GM21360 (cell line): ENCODE results near the gene PARP1.
"Not testable (repeated sequence)": the region's sequence is repeated elsewhere in the genome, so short reads cannot be mapped to it uniquely, and the experiment has no call there.

Experiments used
- ATAC-seq: cut with Tn5 transposase; IDR thresholded peaks from one replicate; pipeline ENCODE4 v1.9.1; 2021; ENCODE audit warnings: mild to moderate bottlenecking, moderate library complexity; ENCODE audit not compliant: unreplicated experiment

Gene PARP1

DNA sequence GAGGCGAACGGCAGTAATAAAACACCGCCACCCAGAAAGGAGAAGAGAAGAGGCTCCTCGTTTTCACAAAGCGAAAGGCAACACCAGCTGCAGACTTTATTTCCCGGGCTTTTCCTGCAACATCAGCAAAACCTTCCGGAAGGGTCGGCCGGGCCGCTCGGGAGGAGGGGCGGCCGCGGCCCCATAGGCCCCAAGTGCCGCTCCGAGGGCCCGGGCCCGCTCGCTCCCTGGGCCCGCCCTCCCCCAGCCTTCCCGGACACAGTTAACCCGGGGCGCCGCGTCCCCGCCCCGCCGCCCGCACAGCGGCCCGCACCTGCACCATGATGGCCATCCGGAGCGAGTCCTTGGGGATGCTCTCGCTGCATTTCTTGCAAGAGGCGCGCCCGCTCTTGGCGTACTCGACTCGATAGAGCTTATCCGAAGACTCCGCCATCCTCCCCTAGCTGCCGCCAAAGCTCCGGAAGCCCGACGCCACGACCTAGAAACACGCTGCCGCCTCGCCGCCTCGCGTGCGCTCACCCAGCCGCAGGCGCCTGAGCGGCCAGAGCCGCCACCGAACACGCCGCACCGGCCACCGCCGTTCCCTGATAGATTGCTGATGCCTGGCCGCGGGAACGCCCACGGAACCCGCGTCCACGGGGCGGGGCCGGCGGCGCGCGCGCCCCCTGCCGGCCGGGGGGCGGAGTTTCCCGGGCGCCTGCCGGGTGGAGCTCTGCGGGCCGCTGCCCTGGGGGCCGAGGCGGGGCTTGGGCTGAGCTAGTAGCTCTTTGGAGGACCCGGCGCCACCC is at the start of gene PARP1:
PARP1 (minus strand) TSS at position 597 of the 788 bp plus-strand sequence; CDS start at position 433, 164 bp downstream.
- ATAC-seq, result peak; percentile 70

DNA sequence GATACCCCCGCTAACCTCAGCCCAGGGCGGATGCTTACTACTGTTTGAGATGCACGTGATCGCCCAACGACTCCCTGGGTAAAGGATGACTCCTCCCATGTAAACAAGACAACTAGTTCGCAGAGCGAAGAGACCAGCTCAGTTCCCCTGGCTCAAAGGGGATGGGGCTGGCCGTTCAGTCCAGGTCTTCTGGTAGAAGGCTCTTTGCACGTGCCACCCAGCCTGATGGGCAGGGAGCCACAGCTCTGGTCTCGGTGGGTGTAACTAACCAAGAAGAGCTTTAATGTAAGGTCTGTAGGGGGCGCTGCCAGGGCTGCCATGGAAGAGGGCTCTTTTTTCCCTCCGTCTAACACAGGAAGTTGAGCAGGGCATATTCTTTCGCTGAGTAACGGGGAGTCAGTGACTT is 49.4 kb upstream of the PARP1 start:
- no peak for ATAC-seq

DNA sequence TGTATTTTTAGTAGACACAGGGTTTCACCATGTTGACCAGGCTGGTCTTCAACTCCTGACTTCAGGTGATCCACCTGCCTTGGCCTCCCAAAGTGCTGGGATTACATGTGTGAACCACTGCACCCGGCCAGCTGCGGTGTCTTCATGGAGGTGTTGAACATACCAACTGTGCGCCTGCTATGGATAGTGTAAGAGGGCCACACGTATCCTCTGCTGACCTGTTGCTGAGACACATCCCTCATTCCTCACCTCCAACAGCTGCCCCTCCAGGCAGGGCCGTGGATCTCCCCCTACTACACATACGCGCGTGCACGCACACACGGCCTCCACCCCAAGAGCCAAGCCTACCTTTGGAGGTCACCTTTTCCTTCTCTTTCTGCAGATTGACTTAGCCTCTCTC is 48.0 kb upstream of the PARP1 start:
- ATAC-seq, result no peak

DNA sequence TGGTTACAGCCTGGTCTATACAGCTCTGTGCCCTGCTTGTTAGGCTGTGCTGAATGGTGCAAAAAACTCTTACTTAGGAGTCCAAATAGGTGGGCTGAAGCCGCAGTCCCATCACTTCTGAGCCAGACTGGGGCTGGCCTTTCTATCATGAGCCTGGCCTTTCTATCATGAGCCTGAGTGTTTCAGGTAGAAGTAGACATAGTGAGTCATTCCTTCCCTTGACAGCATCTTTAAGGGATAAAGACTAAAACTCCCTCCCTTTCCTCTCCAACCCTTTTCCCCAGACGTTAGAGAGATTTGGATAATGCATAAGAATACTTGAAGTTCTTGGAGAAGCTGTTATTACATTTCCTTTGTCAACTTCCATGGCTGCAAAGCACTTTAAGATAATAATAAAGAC is 46.5 kb upstream of the PARP1 start:
- no peak for ATAC-seq

DNA sequence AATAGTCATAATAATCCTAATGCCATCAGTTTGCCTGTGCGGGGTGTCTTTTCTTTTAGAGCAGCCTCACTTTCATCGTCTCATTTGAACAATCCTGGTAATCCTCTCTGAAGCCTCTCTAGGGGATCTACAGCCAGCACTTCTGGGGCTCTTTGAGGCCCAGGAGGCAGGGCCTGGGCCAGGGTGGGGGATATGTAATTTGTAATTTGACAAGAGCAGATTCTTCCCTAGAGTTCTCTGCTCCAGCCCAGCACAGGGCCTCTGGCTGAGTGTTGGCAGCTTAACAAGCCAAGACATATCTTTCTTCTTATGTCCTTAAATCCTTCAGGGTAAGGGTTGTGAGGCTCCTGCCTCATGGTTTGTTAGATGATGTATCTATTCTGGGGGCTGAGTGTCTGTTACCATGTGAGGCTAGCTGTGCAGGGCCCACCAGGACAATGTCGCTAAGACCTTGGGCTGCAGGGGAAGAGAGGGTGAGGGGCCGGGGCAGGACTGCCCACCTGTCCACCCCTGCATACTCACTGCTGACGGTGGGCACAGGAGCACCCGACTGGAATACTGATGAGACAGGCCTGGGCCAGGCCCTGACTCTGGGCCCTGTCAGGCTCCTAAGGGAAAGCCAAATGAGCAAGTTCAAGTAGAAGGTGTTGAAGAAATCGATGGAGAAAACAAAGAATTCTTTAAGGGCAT is 45.3 kb upstream of the PARP1 start:
- no peak for ATAC-seq

DNA sequence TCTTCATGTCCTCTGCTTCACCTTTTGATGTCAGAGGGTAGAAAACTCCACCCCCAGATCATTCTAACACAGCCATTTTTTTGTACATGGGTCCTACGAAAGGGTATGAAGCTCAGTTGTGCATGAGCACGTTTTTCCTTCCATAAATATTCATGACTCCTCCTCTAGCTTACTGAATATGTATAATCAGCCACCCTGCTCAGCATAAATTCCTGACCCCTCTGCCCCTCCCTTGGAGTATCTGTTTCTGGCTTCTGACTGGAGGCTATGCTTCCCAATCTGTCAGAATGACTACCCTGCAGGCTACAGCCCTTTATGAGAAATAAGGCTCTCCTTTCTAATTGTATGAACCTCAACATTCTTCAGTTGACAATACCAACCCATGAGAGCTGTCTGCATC is 42.8 kb upstream of the PARP1 start:
- no peak for ATAC-seq

DNA sequence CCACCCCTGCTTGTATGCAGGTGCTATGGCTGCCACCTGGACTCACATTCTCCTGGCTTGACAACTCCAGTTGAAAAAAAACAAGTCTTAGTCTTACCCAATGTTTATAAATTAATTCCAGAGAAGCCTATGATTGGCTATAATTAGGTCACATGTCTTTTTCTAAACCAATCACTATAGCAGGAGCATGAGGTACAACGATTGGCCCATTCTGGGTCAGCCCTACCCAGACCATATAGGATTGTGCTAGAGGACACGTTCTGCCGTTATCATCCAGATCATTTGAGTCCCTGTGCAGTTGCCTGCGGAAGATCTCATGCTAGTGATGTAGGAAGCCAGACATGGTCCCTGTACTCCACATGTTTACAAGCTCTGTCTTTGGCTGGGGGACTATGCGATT is 41.9 kb upstream of the PARP1 start:
- no peak for ATAC-seq

DNA sequence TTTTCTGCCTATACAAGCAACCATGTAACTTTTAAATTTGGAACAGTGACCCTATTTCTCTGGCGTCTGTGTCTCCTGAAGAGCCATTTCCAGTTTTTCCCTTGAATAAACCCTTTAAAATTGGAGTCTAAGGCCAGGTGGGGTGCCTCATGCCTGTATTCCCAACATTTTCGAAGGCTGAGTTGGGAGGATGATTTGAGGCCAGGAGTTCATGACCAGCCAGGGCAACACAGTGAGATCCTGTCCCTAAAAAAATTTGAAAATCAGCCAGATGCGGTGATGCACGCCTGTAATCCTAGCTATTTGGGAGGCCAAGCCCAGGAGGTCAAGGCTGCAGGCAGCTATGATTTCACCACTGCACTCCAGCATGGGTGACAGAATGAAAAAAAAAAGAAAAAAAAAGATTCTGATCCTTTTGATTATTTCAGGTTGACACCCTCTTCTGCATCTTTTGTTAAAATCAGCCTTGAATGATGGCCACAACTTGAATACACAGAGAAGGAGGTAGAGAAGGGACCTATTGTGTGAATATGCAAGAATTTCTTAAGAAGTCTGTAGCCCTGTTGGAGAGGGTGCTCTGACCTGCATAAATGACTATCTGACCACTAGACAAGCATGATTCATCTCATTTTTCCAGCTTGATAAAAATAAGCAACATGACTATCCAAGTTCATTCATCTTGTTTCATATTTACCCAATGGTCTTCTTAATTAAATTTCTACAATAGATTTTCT is 40.2 kb upstream of the PARP1 start:
- no peak for ATAC-seq

DNA sequence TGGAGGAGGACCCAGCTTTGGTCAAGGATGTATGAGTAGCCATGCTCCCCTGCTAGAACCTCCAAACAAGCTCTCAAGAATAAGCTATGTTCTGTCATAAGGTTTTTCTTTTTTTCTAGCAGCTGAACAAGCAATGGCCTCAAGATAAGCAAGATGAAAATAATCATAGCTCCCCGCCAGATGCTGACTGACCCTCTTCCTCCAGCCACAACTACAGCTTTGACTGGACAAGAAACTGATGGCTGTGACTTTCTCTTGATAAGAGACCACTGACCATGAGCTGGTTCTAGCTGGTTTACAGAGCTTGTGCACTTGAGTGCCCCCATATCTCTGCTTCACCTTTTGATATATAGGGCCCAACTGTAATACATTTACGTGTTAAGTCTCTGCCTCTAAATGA is 38.2 kb upstream of the PARP1 start:
- ATAC-seq, result no peak

DNA sequence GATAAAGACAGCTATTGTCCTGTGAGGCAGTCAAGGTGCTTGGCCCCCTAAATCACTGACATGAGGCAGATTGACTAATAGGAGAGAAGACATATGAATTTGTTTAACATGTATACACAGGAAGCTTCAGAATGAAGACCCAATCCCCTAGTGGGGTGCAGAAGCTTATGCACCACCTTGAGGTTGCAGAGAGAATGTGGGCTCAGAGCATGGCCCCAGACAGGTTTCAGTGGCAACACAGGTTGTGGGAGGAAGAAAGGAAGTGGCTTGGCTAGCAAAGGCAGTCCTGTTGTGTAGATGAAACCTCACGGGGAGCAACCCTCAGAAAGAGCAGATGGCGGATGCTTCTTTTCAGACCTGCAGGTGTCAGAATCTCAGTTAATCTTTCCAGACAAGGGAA is 37.0 kb upstream of the PARP1 start:
- peak; percentile 100 for ATAC-seq

DNA sequence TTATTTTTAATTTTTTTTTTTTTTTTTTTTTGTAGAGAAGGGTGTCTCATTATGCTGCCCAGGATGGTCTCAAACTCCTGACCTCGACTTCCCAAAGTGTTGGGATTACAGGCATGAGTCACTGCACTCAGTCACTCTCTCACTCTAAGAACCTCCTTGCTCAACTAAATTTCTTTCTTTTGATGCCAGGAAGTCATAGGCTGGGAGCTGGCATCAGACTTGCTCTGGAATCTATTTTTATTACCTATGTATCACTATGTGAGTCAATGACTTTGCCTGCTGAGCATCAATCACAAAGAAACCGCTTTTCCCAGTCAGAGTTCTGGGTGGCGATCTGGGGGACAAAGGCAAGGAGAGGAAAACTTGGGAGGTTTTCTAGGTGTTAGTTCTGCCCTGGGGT is 35.5 kb upstream of the PARP1 start:
- no peak for ATAC-seq

DNA sequence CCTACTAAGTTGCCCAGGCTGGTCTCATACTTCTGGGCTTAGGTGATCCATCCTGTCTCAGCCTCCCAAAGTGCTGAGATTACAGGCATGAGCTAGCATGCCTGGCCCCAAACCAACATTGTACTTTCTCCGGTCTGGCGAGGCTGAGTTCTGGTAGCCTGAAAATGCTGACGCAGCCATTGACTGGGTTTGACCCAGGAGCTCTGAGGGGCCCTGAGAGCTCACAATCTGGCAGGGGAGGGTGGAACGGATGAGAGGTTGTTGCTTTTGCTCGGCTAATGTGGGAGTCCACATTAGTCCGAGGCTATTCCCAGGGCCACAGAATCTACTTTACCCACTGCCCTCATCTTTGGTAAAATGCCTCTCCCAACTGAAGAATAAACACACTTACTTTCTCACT is 35.1 kb upstream of the PARP1 start:
- no peak for ATAC-seq

DNA sequence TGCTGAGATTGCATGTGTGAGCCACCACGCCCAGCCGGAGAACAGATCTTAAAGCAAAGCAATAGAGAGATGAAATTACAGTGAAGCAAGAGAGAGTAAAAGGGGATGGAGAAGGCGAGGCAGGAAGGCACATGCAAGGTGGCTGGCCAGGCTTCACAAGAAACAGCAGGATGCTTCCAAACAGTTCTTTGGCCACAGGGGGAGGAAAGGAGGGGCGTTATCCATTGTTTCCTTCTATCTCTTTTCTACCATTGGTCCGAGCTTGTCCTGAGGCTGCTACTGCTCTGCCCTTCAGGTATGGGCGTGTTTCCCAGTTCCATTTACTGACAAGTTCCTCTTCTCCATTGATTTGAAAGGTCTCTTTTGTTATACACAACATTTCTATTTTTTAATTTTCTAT is 33.7 kb upstream of the PARP1 start:
- ATAC-seq, result no peak

DNA sequence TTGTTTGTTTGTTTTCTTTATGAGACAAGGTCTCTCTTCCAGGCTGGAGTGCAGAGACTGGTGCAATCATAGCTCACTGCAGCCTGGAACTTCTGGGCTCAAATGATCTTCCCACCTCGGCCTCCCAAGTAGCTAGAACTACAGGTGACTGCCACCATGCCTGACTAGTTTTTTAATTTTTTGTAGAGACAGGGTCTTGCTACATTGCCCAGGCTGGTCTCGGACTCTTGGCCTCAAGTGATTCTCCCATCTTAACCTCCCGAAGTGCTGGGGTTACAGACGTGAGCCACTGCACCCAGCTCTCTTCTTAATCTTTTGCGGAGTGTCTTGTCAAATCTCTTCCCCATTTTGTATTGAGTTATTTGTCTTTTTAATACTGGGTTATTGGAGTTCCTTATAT is 32.6 kb upstream of the PARP1 start:
- no peak for ATAC-seq

DNA sequence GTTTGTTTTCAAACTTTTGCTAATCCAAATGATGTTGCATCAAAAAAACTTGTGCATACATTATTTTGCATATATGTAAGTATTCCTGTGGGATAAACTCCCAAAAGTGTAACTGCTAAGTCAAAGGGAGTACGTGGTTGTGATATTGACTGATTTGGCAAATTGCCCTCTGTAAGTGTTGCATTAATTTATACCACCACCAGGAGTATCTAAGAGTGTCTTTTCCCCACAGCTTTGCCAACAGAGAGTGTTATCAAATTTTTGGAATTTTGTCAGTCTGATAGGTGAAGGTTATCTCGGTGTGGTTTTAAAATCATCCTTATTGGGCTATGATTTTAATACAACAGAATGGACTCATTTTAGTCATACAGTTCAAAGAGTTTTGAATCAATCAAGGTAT is 30.1 kb upstream of the PARP1 start:
- ATAC-seq, result no peak

DNA sequence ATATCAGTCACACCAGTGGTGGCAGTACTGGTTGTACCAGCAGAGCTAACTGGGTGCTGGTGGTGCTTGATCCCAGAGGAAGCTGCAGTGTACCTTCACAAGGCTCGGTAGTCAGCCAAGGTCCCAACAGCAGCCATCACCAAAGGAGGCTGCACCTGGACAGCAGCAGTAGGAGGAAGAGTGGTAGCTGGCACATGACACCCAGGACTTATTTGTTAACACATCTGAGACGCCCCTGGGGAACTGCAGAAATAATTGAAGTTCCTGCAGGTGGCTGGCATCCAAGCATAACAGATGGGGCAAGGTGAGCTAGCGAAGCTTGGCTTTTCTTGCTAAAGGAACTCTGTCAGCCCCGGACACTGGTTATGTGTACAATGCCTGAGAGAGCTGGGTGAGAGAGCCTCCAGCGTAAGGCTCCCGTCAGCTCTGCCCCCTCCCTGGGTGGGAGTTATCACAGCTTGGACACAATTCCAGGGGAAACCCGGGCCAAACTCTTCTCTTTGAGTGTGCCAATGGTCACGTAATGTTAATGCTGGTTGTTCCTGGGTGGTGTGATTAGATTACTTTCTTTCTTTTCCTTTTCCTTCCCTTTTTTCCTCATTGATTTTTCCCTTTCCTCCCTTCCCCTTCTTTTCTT is 29.1 kb upstream of the PARP1 start:
- ATAC-seq, result no peak

DNA sequence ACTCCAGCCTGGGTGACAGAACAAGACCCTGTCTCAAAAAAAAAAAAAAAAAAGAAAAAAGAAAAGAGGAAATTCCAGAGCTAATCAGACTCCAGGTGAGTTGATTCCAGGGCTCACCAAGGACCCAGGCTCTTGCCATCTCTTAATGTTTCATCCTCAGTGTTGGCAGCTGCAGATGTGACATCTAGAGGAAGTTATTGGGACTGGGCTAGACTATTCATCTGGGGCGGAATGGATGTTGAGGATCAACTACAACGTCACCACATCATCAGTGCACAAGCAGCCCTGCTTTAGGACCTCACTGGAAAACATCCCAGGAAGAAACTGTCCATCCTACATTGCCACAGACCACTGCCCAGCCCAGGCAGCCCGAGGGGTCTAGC is 28.6 kb upstream of the PARP1 start:
- no peak for ATAC-seq

DNA sequence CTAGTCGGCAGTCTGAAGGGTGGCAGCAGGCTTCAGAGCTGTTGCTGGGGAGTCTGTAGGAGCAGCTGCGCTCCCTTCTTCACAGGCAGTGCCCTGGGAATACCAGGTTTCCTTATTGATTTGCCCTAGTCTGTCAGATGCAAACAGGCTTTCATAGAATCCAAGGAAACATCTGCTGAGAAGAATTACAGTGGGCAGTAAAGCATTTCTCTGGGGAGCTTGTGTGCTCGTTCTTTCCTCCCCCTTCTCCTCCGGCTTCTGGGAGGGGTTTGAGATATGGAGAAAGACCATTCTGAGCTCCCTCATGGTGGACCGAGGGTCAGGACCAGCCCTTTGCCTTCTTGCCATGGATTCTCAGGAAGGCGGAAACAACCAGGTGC is 25.4 kb upstream of the PARP1 start:
- no peak for ATAC-seq

DNA sequence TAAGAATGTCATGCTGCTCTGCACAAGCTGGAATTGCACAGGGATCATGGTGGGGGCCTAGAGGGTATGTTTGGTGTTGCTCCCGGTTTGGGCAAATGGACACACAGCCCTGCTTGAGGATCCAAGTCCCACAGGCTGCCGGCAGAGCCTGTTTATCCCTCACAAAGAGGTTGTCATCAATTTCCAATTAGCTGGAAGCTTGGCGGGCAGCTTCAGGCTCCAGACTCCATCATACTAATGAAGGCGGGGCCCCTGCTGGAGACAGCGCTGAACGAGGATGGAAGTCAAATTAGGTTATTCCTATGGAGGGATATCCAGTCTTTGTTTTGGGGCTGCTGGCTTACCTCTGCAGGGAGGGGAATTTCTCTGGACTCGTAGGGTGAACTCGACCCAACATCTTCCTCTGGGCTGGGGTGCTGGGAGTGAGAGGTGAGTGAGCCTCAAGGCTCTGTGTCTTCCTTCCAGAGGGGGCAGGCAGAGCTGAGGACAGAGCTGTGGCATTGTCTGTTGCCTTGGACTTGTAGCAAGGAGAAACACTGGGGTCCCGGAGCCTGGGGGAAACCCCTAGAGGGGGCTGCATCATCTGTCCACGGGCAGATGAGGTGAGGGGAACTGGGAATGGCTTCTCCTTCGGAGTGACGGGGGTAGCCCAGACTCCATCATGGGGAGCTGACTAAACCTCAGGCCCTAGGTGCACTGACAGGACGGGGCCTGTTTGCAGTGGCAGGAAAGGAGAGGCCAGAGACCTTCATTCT is 24.9 kb upstream of the PARP1 start:
- ATAC-seq, result no peak

DNA sequence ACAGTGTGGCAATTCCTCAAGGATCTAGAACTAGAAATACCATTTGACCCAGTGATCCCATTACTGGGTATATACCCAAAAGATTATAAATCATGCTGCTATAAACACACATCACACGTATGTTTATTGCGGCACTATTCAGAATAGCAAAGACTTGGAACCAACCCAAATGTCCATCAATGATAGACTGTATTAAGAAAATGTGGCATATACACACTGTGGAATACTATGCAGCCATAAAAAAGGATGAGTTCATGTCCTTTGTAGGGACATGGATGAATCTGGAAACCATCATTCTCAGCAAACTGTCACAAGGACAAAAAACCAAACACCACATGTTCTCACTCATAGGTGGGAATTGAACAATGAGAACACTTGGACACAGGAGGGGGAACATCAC is 24.0 kb upstream of the PARP1 start:
- not testable (repeated sequence) for ATAC-seq
